Adrenal gland (tissue), 12 donors: ENCODE data around the gene ESRRB. TPM values are rescaled to one million over a fixed set of nuclear protein-coding genes. Genes with fewer than 3 reads are reported as not detected.

Experiments
- DNase-seq, 7 donors: peaks; one replicate each; pipeline ENCODE4 v3.0.0-alpha.2; 2019 to 2020
- H3K27ac ChIP-seq, 5 donors: fragments of 200-600 bp; sonication (generic) in 4 of 5; 1 replicate in 3 of 5; 2 replicates in 2 of 5; pipeline versions ENCODE4 v1.5.1 to v1.8.0; 2016 to 2020; ENCODE audit warnings: mild to moderate bottlenecking in 1 of 5
- H3K27me3 ChIP-seq: fragments of 200-600 bp; 2 replicates; pipeline ENCODE4 v1.8.0; 2021
- H3K36me3 ChIP-seq, 2 donors: fragments of 200-600 bp; replicated peaks in 1 of 2; 1 replicate in 1 of 2; 2 replicates in 1 of 2; pipeline versions ENCODE4 v1.5.1 to v1.8.0; 2018 to 2022
- H3K4me1 ChIP-seq, 2 donors: fragments of 200-600 bp; replicated peaks in 1 of 2; 1 replicate in 1 of 2; 2 replicates in 1 of 2; pipeline versions ENCODE4 v1.5.1 to v1.8.0; 2018 to 2021
- H3K4me3 ChIP-seq, 4 donors: fragments of 200-600 bp; sonication (generic) in 3 of 4; one replicate each; pipeline ENCODE4 v1.5.1; 2016 to 2018
- H3K9me3 ChIP-seq, 3 donors: fragments of 200-600 bp; sonication (generic) in 1 of 3; replicated peaks in 1 of 3; 1 replicate in 2 of 3; 2 replicates in 1 of 3; pipeline versions ENCODE4 v1.5.1 to v1.8.0; 2016 to 2021
- CTCF ChIP-seq, 6 experiments: fragments of 450-650 bp in 4 of 6; fragments of 200-600 bp in 2 of 6; sonication (generic) in 1 of 6; IDR thresholded peaks; 1 replicate in 5 of 6; 2 replicates in 1 of 6; pipeline versions ENCODE4 v1.5.1 to v1.8.0; 2016 to 2021; ENCODE audit warnings: antibody characterized with exemption in 6 of 6, mild to moderate bottlenecking in 2 of 6, moderate library complexity in 1 of 6
- POLR2A ChIP-seq, 2 donors: fragments of 450-650 bp; IDR thresholded peaks; one replicate each; pipeline ENCODE4 v1.6.1; 2017; ENCODE audit warnings: antibody characterized with exemption in 2 of 2, mild to moderate bottlenecking in 2 of 2, moderate library complexity in 1 of 2
- WGBS, 4 donors: extraction: QIAGEN DNeasy Blood & Tissue Kit in 2 of 4; methylation state at CpG; one replicate each; pipeline versions ENCODE4 v1.1.5 to v1.1.7; 2013 to 2017; 5-methylcytosine and 5-hydroxymethylcytosine counted together
- intact Hi-C, 2 donors: fragments of 100-400 bp; cut with DNase I; formaldehyde crosslinking; loops; one replicate each; pipeline versions ENCODE4 v1.14.1 to v1.15.0; 2022 to 2023
- polyA plus RNA-seq, 3 donors: library from polyadenylated mRNA; stranded (reverse); fragments of 200-250 nt in 2 of 3; fragments of 350-450 nt in 1 of 3; fragmentation: Illumina TruSeq in 1 of 3; extraction: RNeasy Lipid Tissue Mini Kit (QIAGEN cat#74804) in 1 of 3; gene quantifications; one replicate each; pipeline ENCODE4 v1.2.3, GENCODE V29; 2013 to 2014
- total RNA-seq, 9 donors: library from RNA; depleted of rRNA in 4 of 9; stranded (reverse); fragments of >200 nt in 4 of 9; fragments of 120-200 nt in 1 of 9; fragmentation: NEBNext Ultra II Directional in 1 of 9; extraction: Animal tissue kit (Norgen Biotek cat#: 25700) in 1 of 9; gene quantifications; one replicate each; pipeline versions ENCODE4 v1.1.0 to v1.2.4, GENCODE V29; 2013 to 2023
- donor health status: healthy with polysubstance abuse.
- donor health status: Bipolar disorder and iron deficiency.
- donor health status: DM: yes; HTN: yes; CAD: no.
- donor health status: DM: no; HTN: no; CAD: no.
- donor health status: DM: no; HTN: no; CAD: no.
- donor health status: DM: yes; HTN: yes; CAD: no.

Gene ESRRB
- total and polyA plus RNA-seq, 12 donors, result 0.06 to 0.55 (median 0.23) TPM; not detected in 5

- Histone ChIP-seq H3K4me1 (no peaks in the 10 kb centered on the region), H3K4me3 (no peak overlapping the region), H3K27ac (no peak overlapping the region), H3K27me3 (peaks cover 9% of the 10 kb centered on the region), H3K36me3 (no peaks in the 10 kb centered on the region), H3K9me3 (no peaks in the 10 kb centered on the region)
- TF ChIP-seq CTCF (IDR thresholded peaks at IDR 0.05), result peak; percentile 59 to 96 (median 86)
- TF ChIP-seq POLR2A (IDR thresholded peaks at IDR 0.05), result no peak
- intact Hi-C loops, result no loop called here
- DNase-seq, result peak; percentile 64 to 82 (median 71)
- WGBS, 4 donors, result 9 to 11% (median 10%) methylated on average over 7 to 11 of the region's 11 CpGs
These were observed 11.2 kb downstream of the ESRRB start for GRCh38 chr14:76386944-76387782.

DNA sequence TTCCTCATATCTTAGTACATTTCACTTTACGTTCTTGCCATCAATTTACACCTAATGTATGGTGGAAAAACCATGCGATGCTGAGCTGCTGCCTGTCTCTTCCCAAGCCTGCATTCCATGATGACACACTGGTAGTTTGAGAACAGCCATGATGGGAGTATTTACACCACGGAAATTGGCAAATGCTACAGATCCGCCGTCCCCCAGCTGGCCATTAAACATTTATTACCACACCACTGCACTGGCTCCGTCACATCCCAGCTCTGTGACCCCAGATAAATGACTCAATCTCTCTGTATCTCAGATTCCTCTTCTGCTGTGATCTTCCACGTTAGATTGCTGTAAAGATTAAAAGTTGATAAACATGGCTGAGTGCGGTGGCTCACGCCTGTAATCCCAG lies 13.9 kb downstream of the ESRRB start:
- 78 to 85% (median 81%) methylated on average over 9 of the region's 9 CpGs for WGBS, 4 donors
- no peaks in the 10 kb centered on the region for H3K4me1 ChIP-seq
- intact Hi-C loops, result no loop called here
- H3K9me3 ChIP-seq, result no peaks in the 10 kb centered on the region
- H3K27me3 ChIP-seq, result peaks cover 5% of the 10 kb centered on the region
- TF ChIP-seq CTCF (IDR thresholded peaks at IDR 0.05) (no peak), POLR2A (IDR thresholded peaks at IDR 0.05) (no peak)
- H3K4me3 ChIP-seq, result no peak overlapping the region
- no peaks in the 10 kb centered on the region for H3K36me3 ChIP-seq
- DNase-seq, result no peak
- no peak overlapping the region for H3K27ac ChIP-seq

DNA sequence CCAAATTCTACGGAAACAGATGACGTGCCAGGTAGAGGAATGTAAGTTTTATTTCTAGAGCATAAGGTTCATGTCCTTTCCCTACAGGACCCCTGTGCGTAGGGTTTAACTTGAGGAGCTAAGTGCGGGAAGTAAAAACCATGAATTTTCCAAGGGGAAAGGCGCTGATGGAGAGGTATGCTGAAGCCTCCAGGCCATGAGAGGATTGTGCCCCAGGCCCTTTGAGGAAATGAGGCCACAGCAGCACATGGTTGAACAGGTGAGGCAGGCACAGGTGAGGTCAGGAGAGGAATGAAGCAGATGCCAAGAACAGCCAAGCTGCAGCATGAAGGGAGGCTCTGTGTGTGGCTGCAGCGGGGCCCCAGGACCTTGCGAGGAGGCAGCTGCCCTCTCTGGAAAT lies 14.7 kb downstream of the ESRRB start:
- WGBS, 4 donors, result 90 to 94% (median 92%) methylated on average over 7 of the region's 7 CpGs
- Histone ChIP-seq H3K4me3 (no peak overlapping the region), H3K27ac (no peak overlapping the region), H3K4me1 (no peaks in the 10 kb centered on the region), H3K27me3 (peaks cover 5% of the 10 kb centered on the region), H3K9me3 (no peaks in the 10 kb centered on the region), H3K36me3 (no peaks in the 10 kb centered on the region)
- TF ChIP-seq CTCF (IDR thresholded peaks at IDR 0.05) (no peak), POLR2A (IDR thresholded peaks at IDR 0.05) (no peak)
- DNase-seq, result no peak
- intact Hi-C loops, result no loop called here

GRCh38 chr14:76391981-76392690 lies 16.2 kb downstream of the ESRRB start:
- Histone ChIP-seq H3K27ac (no peak overlapping the region), H3K4me3 (no peak overlapping the region), H3K27me3 (peaks cover 4% of the 10 kb centered on the region), H3K9me3 (no peaks in the 10 kb centered on the region), H3K4me1 (no peaks in the 10 kb centered on the region), H3K36me3 (no peaks in the 10 kb centered on the region)
- TF ChIP-seq POLR2A (IDR thresholded peaks at IDR 0.05), result no peak
- TF ChIP-seq CTCF (IDR thresholded peaks at IDR 0.05), result no peak
- intact Hi-C loops, result no loop called here
- 81 to 88% (median 84%) methylated on average over 8 to 12 of the region's 12 CpGs for WGBS, 4 donors
- DNase-seq, result no peak
